Right lobe of liver (tissue), 6 donors: ENCODE measurements around the gene ROCK2. TPM values are rescaled to one million over a fixed set of nuclear protein-coding genes. Genes with fewer than 3 reads are reported as not detected.
A peak's percentile ranks its signal among the peaks of the same experiment; 100 is the strongest.

Experiments used
- ATAC-seq, 4 donors: fragments of 200-7000 bp; cut with Tn5 transposase; one replicate each; pipeline ENCODE4 v1.9.1; 2020; ENCODE audit warnings: mild to moderate bottlenecking in 4 of 4, moderate library complexity in 4 of 4
- DNase-seq, 3 donors: peaks; one replicate each; pipeline ENCODE4 v3.0.0-alpha.2; 2020
- H3K27ac ChIP-seq, 3 donors: fragments of 200-600 bp; one replicate each; pipeline ENCODE4 v1.8.0; 2022
- H3K27me3 ChIP-seq, 2 donors: fragments of 200-600 bp; one replicate each; pipeline ENCODE4 v1.8.0; 2022
- H3K36me3 ChIP-seq, 4 donors: fragments of 200-600 bp; sonication (generic) in 1 of 4; one replicate each; pipeline versions ENCODE4 v1.5.1 to v1.8.0; 2017 to 2022; ENCODE audit warnings: control low read depth in 1 of 4
- H3K4me1 ChIP-seq, 4 donors: fragments of 200-600 bp; sonication (generic) in 1 of 4; one replicate each; pipeline versions ENCODE4 v1.5.1 to v1.8.0; 2017 to 2022; ENCODE audit warnings: control low read depth in 1 of 4
- H3K4me3 ChIP-seq, 3 donors: fragments of 200-600 bp; one replicate each; pipeline ENCODE4 v1.8.0; 2022
- H3K9me3 ChIP-seq, 4 donors: fragments of 200-600 bp; sonication (generic) in 1 of 4; one replicate each; pipeline versions ENCODE4 v1.5.1 to v1.8.0; 2017 to 2022; ENCODE audit warnings: control low read depth in 1 of 4
- CTCF ChIP-seq, 4 donors: fragments of 200-600 bp in 3 of 4; fragments of 450-650 bp in 1 of 4; IDR thresholded peaks; one replicate each; pipeline versions ENCODE4 v1.5.1 to v1.8.0; 2016 to 2022; ENCODE audit warnings: antibody characterized with exemption in 4 of 4, mild to moderate bottlenecking in 2 of 4
- POLR2A ChIP-seq: fragments of 450-650 bp; IDR thresholded peaks from one replicate; pipeline ENCODE4 v1.6.1; 2017; ENCODE audit warnings: antibody characterized with exemption, mild to moderate bottlenecking
- WGBS: methylation state at CpG from one replicate; pipeline ENCODE4 v1.1.6; 2018; ENCODE audit warnings: low coverage, low lambda C conversion rate; ENCODE audit not compliant: insufficient coverage; ENCODE audit errors: missing lambda C conversion rate; 5-methylcytosine and 5-hydroxymethylcytosine counted together
- intact Hi-C, 2 donors: fragments of 100-400 bp; cut with DNase I; formaldehyde crosslinking; loops; one replicate each; pipeline versions ENCODE4 v1.11.2 to v1.14.1; 2022
- total RNA-seq, 6 experiments: library from RNA; depleted of rRNA in 2 of 6; stranded (reverse); fragments of >200 nt in 2 of 6; fragmentation: NEBNext Ultra II Directional in 3 of 6; extraction: Animal tissue kit (Norgen Biotek cat#: 25700) in 3 of 6; gene quantifications; one replicate each; pipeline versions ENCODE4 v1.1.0 to v1.2.4, GENCODE V29; 2016 to 2023
- donor health status: DM: no; HTN: yes; CAD: no.
- donor health status: DM: no; HTN: no; CAD: no.
- donor health status: DM: no; HTN: no; CAD: no.
- donor health status: DM: no; HTN: yes; CAD: no.
- donor health status: DM: no; HTN: yes; CAD: no.

ROCK2 gene
- total RNA-seq, 6 experiments from 2014 or later = 11.6 to 23.9 (median 19.8) TPM

DNA sequence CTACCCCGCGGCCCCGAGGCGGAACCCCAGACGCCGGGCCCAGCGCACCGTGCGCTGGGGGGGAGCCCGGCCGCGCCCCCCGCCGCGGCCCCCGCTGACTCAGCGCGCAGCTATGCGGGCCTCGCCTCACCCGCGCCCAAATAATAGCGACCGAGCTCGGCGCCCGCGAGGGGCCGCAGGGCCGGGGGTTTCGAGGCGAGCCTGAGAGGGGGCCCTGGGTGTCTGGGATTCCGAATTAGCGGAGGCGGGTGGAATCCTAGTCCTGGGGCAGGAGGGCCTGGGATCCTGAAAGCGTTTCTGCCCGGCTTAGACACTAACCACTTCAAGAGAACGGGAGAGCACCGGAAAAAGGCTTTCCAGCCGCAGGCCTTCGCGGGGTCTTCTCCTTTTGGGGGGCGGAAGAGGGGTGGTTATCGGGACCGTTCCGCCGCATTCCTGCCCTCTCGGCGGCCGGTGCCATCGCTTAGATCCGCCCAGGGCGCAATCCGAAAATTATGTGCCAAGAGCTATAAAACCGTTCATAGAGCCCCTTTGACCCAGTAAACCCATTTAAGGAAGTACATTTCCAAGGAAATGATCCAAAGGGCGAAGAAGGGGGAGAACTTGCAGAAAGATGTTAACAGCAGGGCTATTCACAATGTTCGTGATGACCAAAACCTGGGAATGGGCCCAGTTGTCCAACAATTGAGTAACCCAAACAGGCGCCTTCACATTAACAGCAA, 681 bp upstream of the ROCK2 start:
- Histone ChIP-seq H3K4me1 (peaks cover 0 to 39% (median 10%) of the 10 kb centered on the region in 4 donors), H3K27ac (peak overlapping the region; percentile 94 to 99 (median 97)), H3K36me3 (no peaks in the 10 kb centered on the region), H3K27me3 (no peaks in the 10 kb centered on the region), H3K4me3 (peak overlapping the region; percentile 56 to 92 (median 87)), H3K9me3 (no peaks in the 10 kb centered on the region)
- no peak for TF ChIP-seq POLR2A
- no peak for TF ChIP-seq CTCF (IDR thresholded peaks at IDR 0.05)
- 3% methylated on average over 13 of the region's 58 CpGs for WGBS
- ATAC-seq (peak; percentile 34 to 47 (median 40)), DNase-seq (peak; percentile 37 to 81 (median 63))
- intact Hi-C loops = no loop called here

DNA sequence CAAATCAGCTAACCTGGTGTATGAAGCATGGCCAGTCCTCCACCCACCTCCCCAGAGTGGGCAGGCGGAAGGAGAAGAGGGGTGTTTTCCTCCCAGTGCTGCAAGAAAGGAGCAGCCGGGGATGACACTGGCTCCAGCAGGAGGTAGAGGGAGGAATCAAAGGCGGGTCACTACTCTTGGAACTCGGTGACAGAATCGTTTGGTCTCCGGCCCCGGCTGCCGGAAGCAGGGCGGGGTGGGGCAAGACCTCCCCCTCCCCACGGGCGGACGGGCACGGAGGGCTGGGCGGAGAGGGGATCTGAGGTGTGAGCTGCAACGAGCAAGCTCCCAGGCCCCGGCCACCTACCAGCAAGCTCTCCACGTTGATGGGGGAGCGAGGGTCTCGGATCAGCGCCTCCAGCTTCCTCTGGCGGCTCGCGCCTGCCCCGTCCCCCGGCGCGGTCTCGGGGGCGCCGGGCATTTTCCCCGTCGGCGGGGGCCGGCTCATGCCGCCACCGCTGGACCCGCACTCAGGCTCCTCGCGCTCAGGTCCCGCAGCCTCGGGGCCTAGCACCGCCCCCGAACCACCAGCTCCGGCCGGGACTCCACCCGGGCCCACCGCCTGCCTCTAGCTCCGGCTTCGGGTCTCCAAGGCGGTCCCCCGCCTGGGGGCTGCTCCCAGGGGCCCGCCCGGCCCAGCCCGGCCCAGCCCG, 640 bp downstream of the ROCK2 start:
- DNase-seq = peak; percentile 72 to 78 (median 73)
- intact Hi-C loops = no loop called here
- Histone ChIP-seq H3K27me3 (no peaks in the 10 kb centered on the region), H3K36me3 (no peaks in the 10 kb centered on the region), H3K9me3 (no peaks in the 10 kb centered on the region), H3K4me1 (peaks cover 0 to 46% (median 11%) of the 10 kb centered on the region in 4 donors), H3K27ac (peak overlapping the region; percentile 96 to 99 (median 97)), H3K4me3 (peak overlapping the region; percentile 72 to 92 (median 87))
- TF ChIP-seq CTCF (IDR thresholded peaks at IDR 0.05) (no peak), POLR2A (peak; percentile 29)
- WGBS = 0% methylated on average over 5 of the region's 55 CpGs
- ATAC-seq = peak; percentile 46 to 60 (median 52)

- no peaks in the 10 kb centered on the region for H3K9me3 ChIP-seq
- peaks cover 0 to 42% (median 11%) of the 10 kb centered on the region in 4 donors for H3K4me1 ChIP-seq
- H3K27me3 ChIP-seq = no peaks in the 10 kb centered on the region
- DNase-seq = no peak
- peak overlapping the region; percentile 96 to 99 (median 97) for H3K27ac ChIP-seq
- peak in 3 of 4 donors; percentile 8 to 13 (median 10) for ATAC-seq
- intact Hi-C loops = no loop called here
- TF ChIP-seq CTCF (IDR thresholded peaks at IDR 0.05) = no peak
- no peak for TF ChIP-seq POLR2A
- no peaks in the 10 kb centered on the region for H3K36me3 ChIP-seq
- H3K4me3 ChIP-seq = peak overlapping the region; percentile 72 to 92 (median 87)
- 0% methylated on average over 7 of the region's 7 CpGs for WGBS
These were observed 1.1 kb downstream of the ROCK2 start for GRCh38 chr2:11343368-11343649.

GRCh38 chr2:11342551-11343367, 1.7 kb downstream of the ROCK2 start:
- H3K4me3 ChIP-seq = peak overlapping the region; percentile 72 to 92 (median 87)
- H3K4me1 ChIP-seq = peaks cover 0 to 37% (median 11%) of the 10 kb centered on the region in 4 donors
- WGBS = under 1% methylated on average over 14 of the region's 14 CpGs
- no peaks in the 10 kb centered on the region for H3K27me3 ChIP-seq
- no peaks in the 10 kb centered on the region for H3K36me3 ChIP-seq
- TF ChIP-seq POLR2A = peak; percentile 30
- no peak for TF ChIP-seq CTCF (IDR thresholded peaks at IDR 0.05)
- no peaks in the 10 kb centered on the region for H3K9me3 ChIP-seq
- DNase-seq (no peak), ATAC-seq (peak; percentile 9 to 51 (median 28))
- H3K27ac ChIP-seq = peak overlapping the region; percentile 96 to 99 (median 97)
- intact Hi-C loops = no loop called here
